Measurements from ENCODE around the gene CLEC16A.

Gene CLEC16A

GRCh38 chr16:11053916-11054460 is 109.6 kb downstream of the CLEC16A start:
- TF ChIP-seq CTCF (IDR thresholded peaks at IDR 0.05; ENCODE audit: low read depth, low read length) = no peak
- no peak for DNase-seq (ENCODE audit: low read depth, low spot score)

GRCh38 chr16:11056090-11056992 is 112.0 kb downstream of the CLEC16A start:
- no peak for TF ChIP-seq CTCF (IDR thresholded peaks at IDR 0.05; ENCODE audit: low read depth, low read length)
- no peak overlapping the region for H3K4me3 ChIP-seq (ENCODE audit: low read depth, low read length)
- in situ Hi-C loops (cut with HindIII; ENCODE audit: low sequenced_read_pairs) = no loop called here
- DNase-seq (ENCODE audit: low read depth, low spot score) = peak; percentile 79

More at GRCh38 chr16:11053916-11054460, 109.6 kb downstream of the CLEC16A start:
- no peak overlapping the region for H3K4me3 ChIP-seq (ENCODE audit: low read depth, low read length)
- in situ Hi-C loops (cut with HindIII; ENCODE audit: low sequenced_read_pairs) = no loop called here

- in situ Hi-C loops (cut with HindIII; ENCODE audit: low sequenced_read_pairs) = no loop called here
- no peak for DNase-seq (ENCODE audit: low read depth, low spot score)
- TF ChIP-seq CTCF (IDR thresholded peaks at IDR 0.05; ENCODE audit: low read depth, low read length) = no peak
Observed at GRCh38 chr16:11056993-11057649, 112.8 kb downstream of the CLEC16A start.

GRCh38 chr16:11057711-11058345 is 113.5 kb downstream of the CLEC16A start:
- no peak for DNase-seq (ENCODE audit: low read depth, low spot score)
- in situ Hi-C loops (cut with HindIII; ENCODE audit: low sequenced_read_pairs) = no loop called here
- H3K4me3 ChIP-seq (ENCODE audit: low read depth, low read length) = no peak overlapping the region
- no peak for TF ChIP-seq CTCF (IDR thresholded peaks at IDR 0.05; ENCODE audit: low read depth, low read length)

More at GRCh38 chr16:11056993-11057649, 112.8 kb downstream of the CLEC16A start:
- no peak overlapping the region for H3K4me3 ChIP-seq (ENCODE audit: low read depth, low read length)

- no peak for TF ChIP-seq CTCF (IDR thresholded peaks at IDR 0.05; ENCODE audit: low read depth, low read length)
- H3K4me3 ChIP-seq (ENCODE audit: low read depth, low read length) = no peak overlapping the region
- DNase-seq (ENCODE audit: low read depth, low spot score) = no peak
- in situ Hi-C loops (cut with HindIII; ENCODE audit: low sequenced_read_pairs) = no loop called here
Observed at GRCh38 chr16:11058832-11059231, 114.5 kb downstream of the CLEC16A start.

GRCh38 chr16:11059588-11059987 is 115.2 kb downstream of the CLEC16A start:
- in situ Hi-C loops (cut with HindIII; ENCODE audit: low sequenced_read_pairs) = no loop called here
- no peak for TF ChIP-seq CTCF (IDR thresholded peaks at IDR 0.05; ENCODE audit: low read depth, low read length)
- DNase-seq (ENCODE audit: low read depth, low spot score) = no peak

More at GRCh38 chr16:11059588-11059987, 115.2 kb downstream of the CLEC16A start:
- no peak overlapping the region for H3K4me3 ChIP-seq (ENCODE audit: low read depth, low read length)
